Neural progenitor cell (in vitro differentiated cells): ENCODE data around the gene BRD3.

ENCODE experiments used
- EZH2 ChIP-seq: fragments of 200-600 bp; sonication (generic); IDR thresholded peaks from 2 replicates; pipeline ENCODE4 v1.6.1; 2017; ENCODE audit warnings: antibody characterized with exemption, mild to moderate bottlenecking, moderate library complexity
- EZH2phosphoT487 ChIP-seq: fragments of 200-600 bp; sonication (generic); IDR thresholded peaks from 2 replicates; pipeline ENCODE4 v1.6.1; 2017; ENCODE audit warnings: antibody characterized with exemption
- TF ChIP-seq, protein P1 (sequence below): fragments of 200-600 bp; sonication (generic); IDR thresholded peaks from 2 replicates; pipeline ENCODE4 v1.5.1; 2017; ENCODE audit warnings: antibody characterized with exemption, mild to moderate bottlenecking

DNA sequence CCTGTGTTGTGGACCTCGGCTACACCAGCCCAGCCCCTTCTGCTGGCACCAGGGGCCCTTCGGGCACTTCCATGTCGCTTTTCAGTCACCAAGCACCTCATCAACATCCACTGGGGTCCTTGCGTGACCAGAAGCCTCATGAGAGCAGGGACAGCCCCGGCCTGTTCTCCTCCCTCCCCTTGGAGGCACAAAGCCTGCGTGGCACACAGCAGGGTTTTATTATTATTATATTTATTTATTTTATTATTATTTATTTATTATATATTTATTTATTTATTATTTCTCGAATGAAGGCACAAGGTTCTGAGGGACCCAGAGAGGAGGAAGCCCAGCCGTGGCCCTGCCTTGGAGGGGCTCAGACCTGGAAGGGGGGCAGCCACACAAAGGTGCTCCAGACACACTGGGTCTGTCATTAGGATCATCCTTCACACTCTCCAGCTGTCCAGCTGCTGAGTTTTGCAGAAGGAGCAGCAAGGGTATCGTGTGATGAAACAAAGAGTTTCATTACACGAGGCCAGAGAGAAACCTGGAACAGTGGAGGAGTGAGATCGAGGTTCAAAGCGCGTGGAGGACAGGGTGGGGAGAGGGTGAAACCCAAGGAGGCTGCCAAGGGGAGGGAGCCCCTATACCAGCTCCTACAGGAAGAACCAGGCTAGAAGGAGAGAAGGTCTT, 80.9 kb downstream of the BRD3 start:
- no peak for TF ChIP-seq EZH2phosphoT487
- TF ChIP-seq, protein P1, sequence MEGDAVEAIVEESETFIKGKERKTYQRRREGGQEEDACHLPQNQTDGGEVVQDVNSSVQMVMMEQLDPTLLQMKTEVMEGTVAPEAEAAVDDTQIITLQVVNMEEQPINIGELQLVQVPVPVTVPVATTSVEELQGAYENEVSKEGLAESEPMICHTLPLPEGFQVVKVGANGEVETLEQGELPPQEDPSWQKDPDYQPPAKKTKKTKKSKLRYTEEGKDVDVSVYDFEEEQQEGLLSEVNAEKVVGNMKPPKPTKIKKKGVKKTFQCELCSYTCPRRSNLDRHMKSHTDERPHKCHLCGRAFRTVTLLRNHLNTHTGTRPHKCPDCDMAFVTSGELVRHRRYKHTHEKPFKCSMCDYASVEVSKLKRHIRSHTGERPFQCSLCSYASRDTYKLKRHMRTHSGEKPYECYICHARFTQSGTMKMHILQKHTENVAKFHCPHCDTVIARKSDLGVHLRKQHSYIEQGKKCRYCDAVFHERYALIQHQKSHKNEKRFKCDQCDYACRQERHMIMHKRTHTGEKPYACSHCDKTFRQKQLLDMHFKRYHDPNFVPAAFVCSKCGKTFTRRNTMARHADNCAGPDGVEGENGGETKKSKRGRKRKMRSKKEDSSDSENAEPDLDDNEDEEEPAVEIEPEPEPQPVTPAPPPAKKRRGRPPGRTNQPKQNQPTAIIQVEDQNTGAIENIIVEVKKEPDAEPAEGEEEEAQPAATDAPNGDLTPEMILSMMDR, result no peak
- TF ChIP-seq EZH2, result no peak
